B cell (primary cell): Measurements from ENCODE around the gene NRP1. TPM values are rescaled to one million over a fixed set of nuclear protein-coding genes. Genes with fewer than 3 reads are reported as not detected.

ENCODE experiments used
- ATAC-seq: fragments of 200-7000 bp; cut with Tn5 transposase; one replicate; pipeline ENCODE4 v1.10.0; 2021; ENCODE audit warnings: low read depth, mild to moderate bottlenecking, moderate number of reproducible peaks, moderate library complexity
- CTCF ChIA-PET: fragments of 350-600 bp; sonication (Branson Sonifier 250); formaldehyde crosslinking; loops from one replicate; lab custom pipeline; 2021; ENCODE audit warnings: antibody characterized with exemption, inconsistent platforms; lab: Charles Lee
- POLR2A ChIA-PET: fragments of 350-600 bp; sonication (Branson Sonifier 250); formaldehyde crosslinking; loops from one replicate; lab custom pipeline; 2021; ENCODE audit warnings: antibody characterized with exemption; lab: Charles Lee
- DNase-seq: peaks from one replicate; pipeline ENCODE4 v3.0.0; 2013
- H2AFZ ChIP-seq: 2 replicates; pipeline ENCODE4 v1.6.1; 2012; ENCODE audit warnings: mild to moderate bottlenecking, low read depth, low read length; ENCODE audit not compliant: insufficient read depth, poor library complexity, severe bottlenecking
- H3K27ac ChIP-seq, 2 donors: 1 replicate in 1 of 2; 2 replicates in 1 of 2; pipeline ENCODE4 v1.5.1; 2012 to 2013; ENCODE audit warnings: low read length in 2 of 2, mild to moderate bottlenecking in 2 of 2, moderate library complexity in 1 of 2
- H3K27me3 ChIP-seq, 4 experiments: fragments of 200-600 bp in 1 of 4; sonication (generic) in 1 of 4; replicated peaks in 1 of 4; 1 replicate in 2 of 4; 2 replicates in 2 of 4; pipeline versions ENCODE4 v1.6.1 to v1.7.0; 2013 to 2016; ENCODE audit warnings: low read length in 3 of 4, mild to moderate bottlenecking in 2 of 4, mixed read lengths in 1 of 4, moderate library complexity in 1 of 4; ENCODE audit not compliant: insufficient read depth in 4 of 4, control insufficient read depth in 3 of 4; ENCODE audit errors: control extremely low read depth in 1 of 4
- H3K36me3 ChIP-seq, 2 experiments: replicated peaks in 1 of 2; 1 replicate in 1 of 2; 2 replicates in 1 of 2; pipeline versions ENCODE4 v1.6.1 to v1.7.1; 2013; ENCODE audit warnings: low read length in 1 of 2; ENCODE audit not compliant: insufficient read depth in 2 of 2, control insufficient read depth in 1 of 2; ENCODE audit errors: control extremely low read depth in 1 of 2, extremely low read depth in 1 of 2
- H3K4me1 ChIP-seq, 2 donors: fragments of 200-600 bp in 1 of 2; sonication (generic) in 1 of 2; 1 replicate in 1 of 2; 2 replicates in 1 of 2; pipeline versions ENCODE4 v1.5.1 to v1.6.1; 2013 to 2017; ENCODE audit warnings: low read length in 2 of 2; ENCODE audit not compliant: control insufficient read depth in 2 of 2, insufficient read depth in 2 of 2
- H3K4me2 ChIP-seq: replicated peaks from 2 replicates; pipeline ENCODE3; 2012; ENCODE audit warnings: mild to moderate bottlenecking, low read depth, low read length; ENCODE audit not compliant: poor library complexity, severe bottlenecking
- H3K4me3 ChIP-seq, 5 experiments: fragments of 200-600 bp in 1 of 5; sonication (generic) in 1 of 5; 1 replicate in 3 of 5; 2 replicates in 2 of 5; pipeline versions ENCODE4 v1.5.1 to v1.7.0; 2011 to 2016; ENCODE audit warnings: low read length in 4 of 5, mild to moderate bottlenecking in 4 of 5, low read depth in 2 of 5, control low read depth in 1 of 5, moderate library complexity in 1 of 5; ENCODE audit not compliant: insufficient read depth in 1 of 5; ENCODE audit errors: control extremely low read depth in 1 of 5, extremely low read depth in 1 of 5
- H3K79me2 ChIP-seq: fragments of 200-600 bp; sonication (generic); one replicate; pipeline ENCODE4 v1.6.0; 2016; ENCODE audit warnings: low read length; ENCODE audit not compliant: control insufficient read depth, insufficient read depth
- H3K9ac ChIP-seq: fragments of 200-600 bp; sonication (generic); 2 replicates; pipeline ENCODE4 v1.6.1; 2017; ENCODE audit warnings: mild to moderate bottlenecking, low read length, moderate library complexity
- H3K9me3 ChIP-seq, 3 donors: one replicate each; pipeline versions ENCODE4 v1.6.1 to v1.7.1; 2013; ENCODE audit warnings: low read length in 2 of 3; ENCODE audit not compliant: control insufficient read depth in 2 of 3, insufficient read depth in 1 of 3; ENCODE audit errors: control extremely low read depth in 1 of 3
- H4K20me1 ChIP-seq: 2 replicates; pipeline ENCODE4 v1.6.0; 2012; ENCODE audit warnings: mild to moderate bottlenecking, low read length; ENCODE audit not compliant: insufficient read depth, control insufficient read depth, poor library complexity, severe bottlenecking
- H3K27ac Mint-ChIP-seq: one replicate; pipeline ENCODE4 v1.8.0; 2021; ENCODE audit warnings: mixed read lengths
- H3K27me3 Mint-ChIP-seq: one replicate; pipeline ENCODE4 v1.8.0; 2021; ENCODE audit warnings: mixed read lengths
- H3K4me1 Mint-ChIP-seq: one replicate; pipeline ENCODE4 v1.8.0; 2021; ENCODE audit warnings: mixed read lengths
- H3K4me3 Mint-ChIP-seq: one replicate; pipeline ENCODE4 v1.8.0; 2021; ENCODE audit warnings: mixed read lengths
- H3K9me3 Mint-ChIP-seq: one replicate; pipeline ENCODE4 v1.8.0; 2022; ENCODE audit warnings: mixed read lengths; ENCODE audit not compliant: insufficient read depth
- EZH2 ChIP-seq: IDR thresholded peaks from 2 replicates; pipeline ENCODE4 v1.6.1; 2012; ENCODE audit warnings: borderline replicate concordance, low read depth, mild to moderate bottlenecking, moderate library complexity, low read length; ENCODE audit not compliant: insufficient read depth, poor library complexity, severe bottlenecking
- WGBS: methylation state at CpG from one replicate; pipeline ENCODE4 v1.1.5; 2013; ENCODE audit warnings: missing lambda C conversion rate; ENCODE audit not compliant: insufficient coverage; 5-methylcytosine and 5-hydroxymethylcytosine counted together
- intact Hi-C: fragments of 100-400 bp; cut with micrococcal nuclease; formaldehyde crosslinking; loops from one replicate; pipeline ENCODE4 v1.10.0; 2022
- polyA plus RNA-seq: library from polyadenylated mRNA; depleted of rRNA; stranded (reverse); fragments of >200 nt; gene quantifications from 2 replicates; pipeline ENCODE4 v1.2.3, GENCODE V29; 2012
- total RNA-seq, 2 donors: library from RNA; stranded (reverse); fragments of 120-200 nt in 1 of 2; gene quantifications; 1 replicate in 1 of 2; 2 replicates in 1 of 2; pipeline versions ENCODE4 v1.2.3 to v1.2.4, GENCODE V29; 2013 to 2022
- TF ChIP-seq, protein P1 (sequence below): fragments of 200-600 bp; IDR thresholded peaks from one replicate; pipeline ENCODE4 v1.8.0; 2022; ENCODE audit warnings: antibody characterized with exemption, mild to moderate bottlenecking

The NRP1 gene
- total and polyA plus RNA-seq, 2 donors (not counting 1 experiment from before 2014, with no cell fraction given) = 0.34 TPM; not detected in 1

GRCh38 chr10:33377658-33378025, 43.2 kb upstream of the NRP1 start:
- no peak overlapping the region for H3K27ac Mint-ChIP-seq
- Histone ChIP-seq H3K36me3 (no peaks in the 10 kb centered on the region), H3K27ac (no peak overlapping the region), H3K27me3 (no peaks in the 10 kb centered on the region), H3K79me2 (no peaks in the 10 kb centered on the region), H4K20me1 (no peaks in the 10 kb centered on the region), H3K4me2 (no peak overlapping the region), H3K4me3 (no peak overlapping the region), H3K9ac (no peak overlapping the region), H2AFZ (no peak overlapping the region), H3K4me1 (no peaks in the 10 kb centered on the region), H3K9me3 (peaks cover 0 to 5% (median 0%) of the 10 kb centered on the region in 3 donors)
- H3K4me1 Mint-ChIP-seq = no peaks in the 10 kb centered on the region
- ChIA-PET CTCF (no interaction called here), POLR2A (no interaction called here)
- H3K4me3 Mint-ChIP-seq = no peak overlapping the region
- H3K9me3 Mint-ChIP-seq = no peaks in the 10 kb centered on the region
- 100% methylated on average over 2 of the region's 4 CpGs for WGBS
- H3K27me3 Mint-ChIP-seq = no peaks in the 10 kb centered on the region
- intact Hi-C loops = no loop called here
- no peak for TF ChIP-seq EZH2
- TF ChIP-seq, protein P1, sequence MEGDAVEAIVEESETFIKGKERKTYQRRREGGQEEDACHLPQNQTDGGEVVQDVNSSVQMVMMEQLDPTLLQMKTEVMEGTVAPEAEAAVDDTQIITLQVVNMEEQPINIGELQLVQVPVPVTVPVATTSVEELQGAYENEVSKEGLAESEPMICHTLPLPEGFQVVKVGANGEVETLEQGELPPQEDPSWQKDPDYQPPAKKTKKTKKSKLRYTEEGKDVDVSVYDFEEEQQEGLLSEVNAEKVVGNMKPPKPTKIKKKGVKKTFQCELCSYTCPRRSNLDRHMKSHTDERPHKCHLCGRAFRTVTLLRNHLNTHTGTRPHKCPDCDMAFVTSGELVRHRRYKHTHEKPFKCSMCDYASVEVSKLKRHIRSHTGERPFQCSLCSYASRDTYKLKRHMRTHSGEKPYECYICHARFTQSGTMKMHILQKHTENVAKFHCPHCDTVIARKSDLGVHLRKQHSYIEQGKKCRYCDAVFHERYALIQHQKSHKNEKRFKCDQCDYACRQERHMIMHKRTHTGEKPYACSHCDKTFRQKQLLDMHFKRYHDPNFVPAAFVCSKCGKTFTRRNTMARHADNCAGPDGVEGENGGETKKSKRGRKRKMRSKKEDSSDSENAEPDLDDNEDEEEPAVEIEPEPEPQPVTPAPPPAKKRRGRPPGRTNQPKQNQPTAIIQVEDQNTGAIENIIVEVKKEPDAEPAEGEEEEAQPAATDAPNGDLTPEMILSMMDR = no peak
- DNase-seq (no peak), ATAC-seq (no peak)

DNA sequence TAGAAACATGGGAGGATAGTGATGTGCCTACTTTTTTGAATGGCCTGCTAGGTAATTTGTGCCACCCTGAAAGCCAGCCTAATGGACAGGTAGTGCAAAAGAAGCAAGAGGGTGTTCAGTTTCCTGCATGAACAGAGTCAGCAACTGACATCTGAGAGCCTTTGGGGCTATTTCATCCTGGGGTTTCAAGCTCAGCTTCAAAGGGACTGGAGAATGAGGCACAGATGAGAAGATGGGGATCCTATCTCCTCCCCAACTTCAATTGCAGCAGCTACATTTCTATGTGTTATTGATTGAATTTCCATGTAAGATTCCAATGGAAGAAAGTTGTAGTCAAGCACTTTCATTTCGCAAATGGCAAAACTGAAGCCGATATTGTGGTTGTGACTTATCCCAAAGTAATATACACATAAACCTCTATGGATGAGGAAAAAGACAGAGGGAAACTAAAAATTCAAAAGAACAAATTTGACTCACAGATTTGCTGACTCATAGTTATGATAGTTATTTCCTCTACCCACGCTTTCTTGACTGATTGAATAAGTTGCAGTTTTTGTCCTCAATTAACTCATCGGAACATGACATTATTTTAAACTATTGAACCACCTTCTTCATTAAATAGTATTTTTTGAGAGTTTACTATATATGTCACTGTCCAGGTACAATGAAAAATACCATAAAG, 42.6 kb upstream of the NRP1 start:
- no peak for ATAC-seq
- H3K9me3 Mint-ChIP-seq = no peaks in the 10 kb centered on the region
- no peak for DNase-seq
- ChIA-PET CTCF (no interaction called here), POLR2A (no interaction called here)
- intact Hi-C loops = no loop called here
- Histone ChIP-seq H2AFZ (no peak overlapping the region), H3K36me3 (no peaks in the 10 kb centered on the region), H3K4me3 (no peak overlapping the region), H3K27me3 (no peaks in the 10 kb centered on the region), H3K27ac (no peak overlapping the region), H3K4me1 (no peaks in the 10 kb centered on the region), H3K9ac (no peak overlapping the region), H4K20me1 (no peaks in the 10 kb centered on the region), H3K4me2 (no peak overlapping the region), H3K9me3 (peaks cover 0 to 5% (median 0%) of the 10 kb centered on the region in 3 donors), H3K79me2 (no peaks in the 10 kb centered on the region)
- H3K4me1 Mint-ChIP-seq = no peaks in the 10 kb centered on the region
- no peak overlapping the region for H3K27ac Mint-ChIP-seq
- TF ChIP-seq EZH2 = no peak
- TF ChIP-seq, protein P1 = no peak
- H3K27me3 Mint-ChIP-seq = no peaks in the 10 kb centered on the region
- WGBS = no CpG with 5 or more reads among the region's 4 CpGs
- no peak overlapping the region for H3K4me3 Mint-ChIP-seq
